ENCODE measurements around the gene F11R.

DNA sequence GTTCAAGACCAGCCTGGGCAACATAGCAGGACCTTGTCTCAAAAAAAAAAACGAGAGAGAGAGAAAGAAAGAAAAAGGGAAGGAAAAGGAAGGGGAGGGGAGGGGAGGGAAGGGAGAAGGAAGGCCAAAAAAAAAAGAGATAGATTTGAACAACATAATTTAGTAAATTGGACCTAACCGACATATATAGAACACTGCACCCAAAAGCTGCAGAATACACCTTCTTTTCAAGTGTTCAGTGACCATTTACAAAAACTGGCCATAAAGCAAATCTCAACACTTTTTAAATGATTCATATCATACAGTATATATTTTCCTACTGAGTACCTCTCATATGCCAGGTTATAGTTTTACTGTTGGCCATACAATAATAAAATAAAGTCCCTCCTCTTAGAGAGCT is 10.9 kb upstream of the F11R start:
- TF ChIP-seq, protein P1, sequence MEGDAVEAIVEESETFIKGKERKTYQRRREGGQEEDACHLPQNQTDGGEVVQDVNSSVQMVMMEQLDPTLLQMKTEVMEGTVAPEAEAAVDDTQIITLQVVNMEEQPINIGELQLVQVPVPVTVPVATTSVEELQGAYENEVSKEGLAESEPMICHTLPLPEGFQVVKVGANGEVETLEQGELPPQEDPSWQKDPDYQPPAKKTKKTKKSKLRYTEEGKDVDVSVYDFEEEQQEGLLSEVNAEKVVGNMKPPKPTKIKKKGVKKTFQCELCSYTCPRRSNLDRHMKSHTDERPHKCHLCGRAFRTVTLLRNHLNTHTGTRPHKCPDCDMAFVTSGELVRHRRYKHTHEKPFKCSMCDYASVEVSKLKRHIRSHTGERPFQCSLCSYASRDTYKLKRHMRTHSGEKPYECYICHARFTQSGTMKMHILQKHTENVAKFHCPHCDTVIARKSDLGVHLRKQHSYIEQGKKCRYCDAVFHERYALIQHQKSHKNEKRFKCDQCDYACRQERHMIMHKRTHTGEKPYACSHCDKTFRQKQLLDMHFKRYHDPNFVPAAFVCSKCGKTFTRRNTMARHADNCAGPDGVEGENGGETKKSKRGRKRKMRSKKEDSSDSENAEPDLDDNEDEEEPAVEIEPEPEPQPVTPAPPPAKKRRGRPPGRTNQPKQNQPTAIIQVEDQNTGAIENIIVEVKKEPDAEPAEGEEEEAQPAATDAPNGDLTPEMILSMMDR (IDR thresholded peaks at IDR 0.05 in 4 of 5, conservative IDR thresholded peaks at IDR 0.05 in 1 of 5): no peak
- TF ChIP-seq POLR2A (IDR thresholded peaks at IDR 0.05): no peak
